ENCODE data around the gene ANO6.
"Not testable (repeated sequence)": the region's sequence is repeated elsewhere in the genome, so short reads cannot be mapped to it uniquely, and the experiment has no call there.

The ANO6 gene

GRCh38 chr12:45312012-45312411 is 96.1 kb downstream of the ANO6 start:
- no peak for DNase-seq (ENCODE audit: low read depth, low spot score)
- in situ Hi-C loops (cut with HindIII; ENCODE audit: low sequenced_read_pairs): no loop called here
- H3K4me3 ChIP-seq (ENCODE audit: low read depth, low read length): no peak overlapping the region
- TF ChIP-seq, protein P1, sequence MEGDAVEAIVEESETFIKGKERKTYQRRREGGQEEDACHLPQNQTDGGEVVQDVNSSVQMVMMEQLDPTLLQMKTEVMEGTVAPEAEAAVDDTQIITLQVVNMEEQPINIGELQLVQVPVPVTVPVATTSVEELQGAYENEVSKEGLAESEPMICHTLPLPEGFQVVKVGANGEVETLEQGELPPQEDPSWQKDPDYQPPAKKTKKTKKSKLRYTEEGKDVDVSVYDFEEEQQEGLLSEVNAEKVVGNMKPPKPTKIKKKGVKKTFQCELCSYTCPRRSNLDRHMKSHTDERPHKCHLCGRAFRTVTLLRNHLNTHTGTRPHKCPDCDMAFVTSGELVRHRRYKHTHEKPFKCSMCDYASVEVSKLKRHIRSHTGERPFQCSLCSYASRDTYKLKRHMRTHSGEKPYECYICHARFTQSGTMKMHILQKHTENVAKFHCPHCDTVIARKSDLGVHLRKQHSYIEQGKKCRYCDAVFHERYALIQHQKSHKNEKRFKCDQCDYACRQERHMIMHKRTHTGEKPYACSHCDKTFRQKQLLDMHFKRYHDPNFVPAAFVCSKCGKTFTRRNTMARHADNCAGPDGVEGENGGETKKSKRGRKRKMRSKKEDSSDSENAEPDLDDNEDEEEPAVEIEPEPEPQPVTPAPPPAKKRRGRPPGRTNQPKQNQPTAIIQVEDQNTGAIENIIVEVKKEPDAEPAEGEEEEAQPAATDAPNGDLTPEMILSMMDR (IDR thresholded peaks at IDR 0.05; ENCODE audit: low read depth, low read length): no peak

DNA sequence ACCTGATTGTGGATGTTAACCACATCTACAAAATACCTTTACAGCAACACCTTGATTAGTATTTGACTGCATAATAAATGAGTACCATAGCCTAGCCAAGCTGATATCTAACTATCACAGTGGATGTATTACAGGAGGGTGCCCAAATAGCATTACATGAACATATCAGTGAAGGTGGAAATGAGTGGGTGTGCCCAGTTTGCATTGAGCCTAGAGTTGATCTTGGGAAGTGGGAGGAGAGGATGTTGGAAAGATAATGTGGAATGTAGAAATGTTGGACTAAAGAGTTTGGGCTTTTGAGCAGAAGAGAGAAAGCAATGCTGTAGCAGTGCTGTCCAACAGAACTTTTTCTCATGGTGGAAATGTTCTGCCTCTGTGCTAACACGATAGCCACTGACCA is 98.9 kb downstream of the ANO6 start:
- no peak overlapping the region for H3K4me3 ChIP-seq (ENCODE audit: low read depth, low read length)
- no peak for DNase-seq (ENCODE audit: low read depth, low spot score)
- TF ChIP-seq, protein P1 (IDR thresholded peaks at IDR 0.05; ENCODE audit: low read depth, low read length): no peak
- in situ Hi-C loops (cut with HindIII; ENCODE audit: low sequenced_read_pairs): no loop called here

GRCh38 chr12:45315462-45315861 is 99.6 kb downstream of the ANO6 start:
- TF ChIP-seq, protein P1 (IDR thresholded peaks at IDR 0.05; ENCODE audit: low read depth, low read length): no peak
- no peak for DNase-seq (ENCODE audit: low read depth, low spot score)
- in situ Hi-C loops (cut with HindIII; ENCODE audit: low sequenced_read_pairs): no loop called here
- no peak overlapping the region for H3K4me3 ChIP-seq (ENCODE audit: low read depth, low read length)

DNA sequence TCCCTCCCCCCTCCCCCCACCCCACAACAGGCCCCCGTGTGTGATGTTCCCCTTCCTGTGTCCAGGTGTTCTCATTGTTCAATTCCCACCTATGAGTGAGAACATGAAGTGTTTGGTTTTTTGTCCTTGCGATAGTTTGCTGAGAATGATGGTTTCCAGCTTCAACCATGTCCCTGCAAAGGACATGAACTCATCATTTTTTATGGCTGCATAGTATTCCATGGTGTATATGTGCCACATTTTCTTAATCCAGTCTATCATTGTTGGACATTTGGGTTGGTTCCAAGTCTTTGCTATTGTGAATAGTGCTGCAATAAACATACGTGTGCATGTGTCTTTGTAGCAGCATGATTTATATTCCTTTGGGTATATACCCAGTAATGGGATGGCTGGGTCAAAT is 101.4 kb downstream of the ANO6 start:
- not testable (repeated sequence) for DNase-seq (ENCODE audit: low read depth, low spot score); H3K4me3 ChIP-seq (ENCODE audit: low read depth, low read length)

GRCh38 chr12:45322810-45323209 is 106.9 kb downstream of the ANO6 start:
- in situ Hi-C loops (cut with HindIII; ENCODE audit: low sequenced_read_pairs): no loop called here
- TF ChIP-seq, protein P1 (IDR thresholded peaks at IDR 0.05; ENCODE audit: low read depth, low read length): no peak
- H3K4me3 ChIP-seq (ENCODE audit: low read depth, low read length): no peak overlapping the region
- DNase-seq (ENCODE audit: low read depth, low spot score): no peak

More for the DNA sequence above, 101.4 kb downstream of the ANO6 start:
- in situ Hi-C loops (cut with HindIII; ENCODE audit: low sequenced_read_pairs): not testable (repeated sequence)

GRCh38 chr12:45324391-45324790 is 108.5 kb downstream of the ANO6 start:
- in situ Hi-C loops (cut with HindIII; ENCODE audit: low sequenced_read_pairs): no loop called here
- DNase-seq (ENCODE audit: low read depth, low spot score): no peak
- no peak overlapping the region for H3K4me3 ChIP-seq (ENCODE audit: low read depth, low read length)
- TF ChIP-seq, protein P1 (IDR thresholded peaks at IDR 0.05; ENCODE audit: low read depth, low read length): no peak

- DNase-seq (ENCODE audit: low read depth, low spot score): no peak
- in situ Hi-C loops (cut with HindIII; ENCODE audit: low sequenced_read_pairs): no loop called here
- H3K4me3 ChIP-seq (ENCODE audit: low read depth, low read length): no peak overlapping the region
- TF ChIP-seq, protein P1 (IDR thresholded peaks at IDR 0.05; ENCODE audit: low read depth, low read length): no peak
These were observed 110.6 kb downstream of the ANO6 start for GRCh38 chr12:45326358-45326975.
